Hepatocyte (in vitro differentiated cells): Measurements from ENCODE around the gene EXOC8. TPM values are rescaled to one million over a fixed set of nuclear protein-coding genes. Genes with fewer than 3 reads are reported as not detected.

Experiments
- DNase-seq: peaks from one replicate; pipeline ENCODE4 v3.0.0-alpha.2; 2016; ENCODE audit warnings: low spot score
- H2AFZ ChIP-seq: fragments of 200-600 bp; sonication (generic); 2 replicates; pipeline ENCODE4 v1.6.0; 2016; ENCODE audit warnings: antibody characterized with exemption, mild to moderate bottlenecking
- H3K27ac ChIP-seq: fragments of 200-600 bp; sonication (generic); 2 replicates; pipeline ENCODE4 v1.5.1; 2016; ENCODE audit warnings: mild to moderate bottlenecking
- H3K27me3 ChIP-seq: fragments of 200-600 bp; sonication (generic); 2 replicates; pipeline ENCODE4 v1.6.1; 2016
- H3K36me3 ChIP-seq: fragments of 200-600 bp; sonication (generic); replicated peaks from 2 replicates; pipeline ENCODE4 v1.5.1; 2016; ENCODE audit warnings: low read depth; ENCODE audit not compliant: insufficient read depth
- H3K4me1 ChIP-seq: fragments of 200-600 bp; sonication (generic); 2 replicates; pipeline ENCODE4 v1.5.1; 2016; ENCODE audit warnings: mild to moderate bottlenecking, moderate library complexity; ENCODE audit not compliant: insufficient read depth
- H3K4me2 ChIP-seq: fragments of 200-600 bp; sonication (generic); 2 replicates; pipeline ENCODE4 v1.6.0; 2016
- H3K4me3 ChIP-seq: fragments of 200-600 bp; sonication (generic); 2 replicates; pipeline ENCODE4 v1.5.1; 2016; ENCODE audit warnings: mild to moderate bottlenecking
- H3K79me2 ChIP-seq: fragments of 200-600 bp; sonication (generic); 2 replicates; pipeline ENCODE4 v1.6.0; 2017; ENCODE audit warnings: mild to moderate bottlenecking
- H3K9me2 ChIP-seq: fragments of 200-600 bp; sonication (generic); replicated peaks from 2 replicates; pipeline ENCODE4 v1.6.0; 2017; ENCODE audit warnings: mild to moderate bottlenecking; ENCODE audit not compliant: insufficient read depth
- H3K9me3 ChIP-seq: fragments of 200-600 bp; sonication (generic); 2 replicates; pipeline ENCODE4 v1.5.1; 2016; ENCODE audit warnings: low read depth, mild to moderate bottlenecking
- H4K20me1 ChIP-seq: fragments of 200-600 bp; sonication (generic); 2 replicates; pipeline ENCODE4 v1.6.0; 2016; ENCODE audit warnings: mild to moderate bottlenecking; ENCODE audit not compliant: insufficient read depth, poor library complexity, severe bottlenecking
- EZH2 ChIP-seq: fragments of 200-600 bp; sonication (generic); IDR thresholded peaks from 2 replicates; pipeline ENCODE4 v1.6.1; 2016; ENCODE audit warnings: antibody characterized with exemption, mild to moderate bottlenecking, borderline replicate concordance
- EZH2phosphoT487 ChIP-seq: fragments of 200-600 bp; sonication (generic); IDR thresholded peaks from one replicate; pipeline ENCODE4 v1.6.1; 2018; ENCODE audit warnings: antibody characterized with exemption, mild to moderate bottlenecking, low read depth, moderate library complexity; ENCODE audit not compliant: unreplicated experiment, severe bottlenecking
- WGBS: methylation state at CpG from one replicate; pipeline ENCODE4 v1.1.6; 2016; ENCODE audit warnings: low lambda C conversion rate; ENCODE audit errors: missing lambda C conversion rate; 5-methylcytosine and 5-hydroxymethylcytosine counted together
- polyA plus RNA-seq: library from polyadenylated mRNA; unstranded; fragments of >200 nt; fragmentation: Nextera tagmentation; extraction: Ambion mirVana; gene quantifications from 2 replicates; pipeline ENCODE4 v1.2.1, GENCODE V29; 2016
- total RNA-seq: library from RNA; depleted of rRNA; stranded (reverse); fragments of >200 nt; gene quantifications from 2 replicates; pipeline ENCODE4 v1.2.3, GENCODE V29; 2014
- TF ChIP-seq, protein P1 (sequence below): fragments of 200-600 bp; sonication (generic); IDR thresholded peaks from 2 replicates; pipeline ENCODE4 v1.5.1; 2016; ENCODE audit warnings: antibody characterized with exemption, mild to moderate bottlenecking; ENCODE audit not compliant: poor library complexity

Gene EXOC8
- total and polyA plus RNA-seq, 2 experiments from 2014 or later: 3.2 to 23.4 TPM

DNA sequence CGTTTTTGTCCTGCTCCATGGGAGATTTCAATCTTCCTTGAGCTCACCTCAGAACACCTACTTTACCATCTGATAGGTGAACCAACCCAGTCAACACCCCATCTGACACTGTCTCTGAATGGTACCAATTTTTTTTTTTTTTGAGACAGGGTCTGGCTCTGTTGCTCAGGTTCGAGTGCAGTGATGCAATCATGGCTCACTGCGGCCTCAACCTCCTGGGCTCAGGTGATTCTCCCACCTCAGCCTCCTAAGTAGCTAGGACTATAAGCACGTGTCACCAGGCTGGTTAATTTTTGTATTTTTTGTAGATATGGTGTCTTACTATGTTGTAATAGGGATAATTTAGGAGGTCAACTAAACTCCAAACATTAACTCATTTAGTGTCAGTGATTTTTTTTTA is 36.7 kb upstream of the EXOC8 start:
- peaks cover 64% of the 10 kb centered on the region for H3K79me2 ChIP-seq
- TF ChIP-seq EZH2phosphoT487 (no peak), EZH2 (no peak)
- TF ChIP-seq, protein P1, sequence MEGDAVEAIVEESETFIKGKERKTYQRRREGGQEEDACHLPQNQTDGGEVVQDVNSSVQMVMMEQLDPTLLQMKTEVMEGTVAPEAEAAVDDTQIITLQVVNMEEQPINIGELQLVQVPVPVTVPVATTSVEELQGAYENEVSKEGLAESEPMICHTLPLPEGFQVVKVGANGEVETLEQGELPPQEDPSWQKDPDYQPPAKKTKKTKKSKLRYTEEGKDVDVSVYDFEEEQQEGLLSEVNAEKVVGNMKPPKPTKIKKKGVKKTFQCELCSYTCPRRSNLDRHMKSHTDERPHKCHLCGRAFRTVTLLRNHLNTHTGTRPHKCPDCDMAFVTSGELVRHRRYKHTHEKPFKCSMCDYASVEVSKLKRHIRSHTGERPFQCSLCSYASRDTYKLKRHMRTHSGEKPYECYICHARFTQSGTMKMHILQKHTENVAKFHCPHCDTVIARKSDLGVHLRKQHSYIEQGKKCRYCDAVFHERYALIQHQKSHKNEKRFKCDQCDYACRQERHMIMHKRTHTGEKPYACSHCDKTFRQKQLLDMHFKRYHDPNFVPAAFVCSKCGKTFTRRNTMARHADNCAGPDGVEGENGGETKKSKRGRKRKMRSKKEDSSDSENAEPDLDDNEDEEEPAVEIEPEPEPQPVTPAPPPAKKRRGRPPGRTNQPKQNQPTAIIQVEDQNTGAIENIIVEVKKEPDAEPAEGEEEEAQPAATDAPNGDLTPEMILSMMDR: no peak
- H3K4me2 ChIP-seq: no peak overlapping the region
- no peaks in the 10 kb centered on the region for H3K9me3 ChIP-seq
- no peaks in the 10 kb centered on the region for H3K36me3 ChIP-seq
- DNase-seq: no peak
- H4K20me1 ChIP-seq: peaks cover 29% of the 10 kb centered on the region
- 96% methylated on average over 4 of the region's 4 CpGs for WGBS
- no peaks in the 10 kb centered on the region for H3K27me3 ChIP-seq
- H2AFZ ChIP-seq: no peak overlapping the region
- no peaks in the 10 kb centered on the region for H3K4me1 ChIP-seq
- H3K4me3 ChIP-seq: no peak overlapping the region
- no peak overlapping the region for H3K27ac ChIP-seq
- H3K9me2 ChIP-seq: no peaks in the 10 kb centered on the region

DNA sequence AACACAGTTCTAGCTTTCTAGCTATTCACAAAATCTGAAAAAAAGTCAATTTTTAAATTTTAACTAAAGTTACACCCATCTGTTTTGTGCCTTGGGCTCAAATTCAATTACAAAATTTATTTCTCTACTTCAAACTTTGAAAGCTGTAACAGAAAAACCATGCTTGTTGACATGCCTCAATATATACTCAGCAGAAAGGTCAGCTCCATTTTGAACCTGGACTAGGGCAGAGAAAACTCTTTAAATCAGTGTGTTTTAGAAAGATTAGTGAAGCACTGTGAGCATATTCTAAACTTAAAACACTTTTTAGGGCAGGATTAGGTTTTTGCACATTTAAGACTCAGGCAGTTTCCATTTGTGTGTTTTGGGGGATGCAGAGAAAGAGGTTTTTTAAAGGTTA is 34.8 kb upstream of the EXOC8 start:
- no peaks in the 10 kb centered on the region for H3K4me1 ChIP-seq
- no peaks in the 10 kb centered on the region for H3K36me3 ChIP-seq
- TF ChIP-seq, protein P1: no peak
- TF ChIP-seq EZH2phosphoT487 (no peak), EZH2 (no peak)
- no peak for DNase-seq
- peaks cover 14% of the 10 kb centered on the region for H4K20me1 ChIP-seq
- H3K27me3 ChIP-seq: no peaks in the 10 kb centered on the region
- no peaks in the 10 kb centered on the region for H3K9me2 ChIP-seq
- H3K79me2 ChIP-seq: peaks cover 46% of the 10 kb centered on the region
- no peaks in the 10 kb centered on the region for H3K9me3 ChIP-seq
- H2AFZ ChIP-seq: no peak overlapping the region
- H3K27ac ChIP-seq: no peak overlapping the region
- H3K4me3 ChIP-seq: no peak overlapping the region
- no peak overlapping the region for H3K4me2 ChIP-seq

DNA sequence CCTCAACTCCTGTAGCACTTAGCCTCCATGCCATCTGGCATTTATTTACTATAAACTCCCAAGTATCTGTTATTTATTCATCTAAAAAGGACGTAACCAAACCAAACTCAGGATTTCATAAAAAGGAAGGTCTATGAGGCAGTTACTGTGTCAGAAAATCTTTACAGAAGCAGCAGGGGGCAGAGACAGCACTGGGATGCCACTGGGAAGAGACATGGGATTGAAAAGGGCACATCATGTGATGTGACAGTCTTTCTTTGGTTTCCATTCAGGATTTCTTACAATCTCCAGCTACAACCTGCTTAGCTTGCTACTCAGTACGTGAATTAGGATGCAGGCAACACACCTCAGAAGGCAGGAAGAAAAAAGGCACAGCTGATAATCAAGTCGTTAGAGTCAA is 31.6 kb upstream of the EXOC8 start:
- Histone ChIP-seq H3K27me3 (no peaks in the 10 kb centered on the region), H3K4me3 (no peak overlapping the region), H3K36me3 (no peaks in the 10 kb centered on the region), H3K4me1 (no peaks in the 10 kb centered on the region), H3K4me2 (no peak overlapping the region), H2AFZ (no peak overlapping the region), H3K27ac (no peak overlapping the region), H3K79me2 (peaks cover 17% of the 10 kb centered on the region), H4K20me1 (peaks cover 3% of the 10 kb centered on the region), H3K9me3 (no peaks in the 10 kb centered on the region), H3K9me2 (no peaks in the 10 kb centered on the region)
- TF ChIP-seq EZH2: no peak
- TF ChIP-seq EZH2phosphoT487: no peak
- TF ChIP-seq, protein P1: no peak
- WGBS: 76% methylated on average over 3 of the region's 3 CpGs
- DNase-seq: no peak

DNA sequence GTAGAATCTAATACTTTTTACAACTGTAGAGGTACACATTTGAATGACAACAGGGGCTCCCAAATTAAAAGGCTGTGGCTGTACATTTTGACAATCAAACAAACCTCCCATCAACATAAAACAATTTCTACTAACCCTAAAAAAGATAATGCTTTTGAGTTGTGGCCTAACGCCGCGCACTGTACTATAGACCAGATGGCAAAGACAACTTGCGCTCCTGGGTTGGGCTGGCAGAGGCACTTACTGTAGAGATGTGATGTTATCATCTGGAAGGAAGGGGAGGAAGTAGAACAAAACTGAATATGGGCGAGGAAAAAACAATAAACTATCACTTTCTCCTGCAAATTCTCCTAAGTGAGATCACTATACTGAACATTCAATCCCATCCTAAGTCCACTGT is 26.5 kb upstream of the EXOC8 start:
- no peaks in the 10 kb centered on the region for H3K79me2 ChIP-seq
- no peak overlapping the region for H3K4me2 ChIP-seq
- 86% methylated on average over 5 of the region's 5 CpGs for WGBS
- no peaks in the 10 kb centered on the region for H3K9me2 ChIP-seq
- H3K9me3 ChIP-seq: no peaks in the 10 kb centered on the region
- peaks cover 3% of the 10 kb centered on the region for H4K20me1 ChIP-seq
- H3K4me1 ChIP-seq: no peaks in the 10 kb centered on the region
- H3K27me3 ChIP-seq: no peaks in the 10 kb centered on the region
- no peak overlapping the region for H3K4me3 ChIP-seq
- no peak overlapping the region for H2AFZ ChIP-seq
- H3K36me3 ChIP-seq: no peaks in the 10 kb centered on the region
- no peak overlapping the region for H3K27ac ChIP-seq
- no peak for DNase-seq
- no peak for TF ChIP-seq EZH2phosphoT487
